SHP77 treated with DMSO at 0.1 percent for 48 hours (cell line): ENCODE measurements around the gene SMYD4.
A peak's percentile ranks its signal among the peaks of the same experiment; 100 is the strongest.
"Not testable (repeated sequence)": the region's sequence is repeated elsewhere in the genome, so short reads cannot be mapped to it uniquely, and the experiment has no call there.

Source experiments
- DNase-seq: peaks from one replicate; lab custom pipeline; 2025; lab: John Stamatoyannopoulos, UW

Gene SMYD4

GRCh38 chr17:1830288-1830687 lies 586 bp upstream of the SMYD4 start:
- peak; percentile 24 for DNase-seq

DNA sequence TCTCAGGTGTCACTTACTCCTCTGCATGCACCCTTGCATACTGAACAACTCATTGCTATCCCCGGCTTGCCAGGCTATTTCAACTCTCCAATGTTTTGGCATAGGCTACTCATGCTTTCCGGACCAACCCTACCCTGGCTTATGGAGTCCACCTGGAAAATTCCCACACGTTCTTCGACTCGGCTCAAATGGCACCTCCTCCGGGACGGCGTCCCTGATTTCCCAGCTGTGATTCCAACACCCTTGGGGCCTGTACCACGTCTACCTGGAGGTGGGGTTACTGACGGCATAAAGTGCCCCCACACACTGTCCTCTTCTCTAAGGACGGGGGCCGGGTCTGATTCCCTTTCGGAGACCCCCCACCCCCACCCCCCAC lies 498 bp downstream of the SMYD4 start:
- no peak for DNase-seq

DNA sequence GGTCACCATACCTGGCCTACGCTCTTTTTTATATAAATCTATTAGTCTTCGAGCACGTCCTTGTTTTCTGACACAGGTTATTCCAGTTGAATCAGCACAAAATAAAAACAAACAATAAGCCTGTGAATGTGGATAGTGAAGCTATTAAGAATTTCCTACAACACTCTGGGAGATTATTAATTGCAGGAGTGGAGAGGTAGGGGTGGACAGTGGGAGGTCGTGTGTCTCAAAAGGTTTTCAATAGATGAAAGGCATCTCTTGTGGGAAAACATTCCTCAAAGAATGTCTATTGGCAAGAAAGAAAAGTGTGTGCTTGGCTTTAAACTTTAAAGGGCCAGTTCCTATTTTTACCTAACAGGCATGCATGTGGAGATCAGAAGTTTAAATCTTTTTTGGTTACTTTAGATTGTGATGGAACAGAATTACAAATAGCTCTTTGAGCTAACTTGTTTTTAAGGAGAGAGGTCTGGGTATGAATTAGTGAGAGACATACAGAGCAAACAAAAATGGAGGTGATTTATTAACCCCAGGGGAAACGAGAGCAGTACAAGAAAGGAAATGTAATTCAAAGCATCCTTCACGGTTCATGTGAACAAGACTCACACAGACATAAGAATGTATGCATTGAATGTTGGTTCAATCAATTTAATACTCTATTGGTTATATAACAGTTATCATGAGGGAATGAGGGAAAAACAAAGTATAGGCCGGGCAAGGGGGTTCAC lies 9.0 kb downstream of the SMYD4 start:
- DNase-seq = no peak

GRCh38 chr17:1813088-1813487 lies 16.6 kb downstream of the SMYD4 start:
- DNase-seq = no peak

DNA sequence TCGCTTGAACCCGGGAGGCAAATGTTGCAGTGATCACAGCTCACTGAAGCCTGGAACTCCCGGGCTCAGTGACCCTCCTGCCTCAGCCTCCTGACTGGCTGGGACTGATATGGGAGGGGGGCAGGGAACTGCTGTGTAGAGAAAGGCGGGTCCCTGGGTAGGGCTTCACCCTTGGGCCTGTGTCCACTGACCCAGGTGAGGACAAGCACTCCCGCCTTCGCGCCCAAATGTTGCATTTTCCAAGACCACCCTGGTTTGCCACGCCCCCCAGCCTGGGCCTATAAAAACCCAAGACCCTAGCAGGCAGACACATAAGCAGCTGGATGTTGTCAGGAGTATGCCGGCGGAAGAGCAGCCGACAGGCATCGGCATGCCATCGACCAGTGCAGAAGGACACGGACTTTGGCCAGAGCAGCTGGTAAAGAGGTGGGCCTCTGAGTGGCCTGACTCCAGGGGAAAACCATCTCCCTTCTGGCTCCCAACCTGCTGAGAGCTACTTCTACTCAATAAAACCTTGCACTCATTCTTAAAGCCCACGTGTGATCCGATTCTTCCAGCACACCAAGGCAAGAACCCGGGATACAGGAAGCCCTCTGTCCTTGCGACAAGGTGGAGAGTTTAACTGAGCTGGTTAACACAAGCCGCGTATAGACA lies 19.1 kb downstream of the SMYD4 start:
- no peak for DNase-seq

- not testable (repeated sequence) for DNase-seq
These were observed 19.9 kb downstream of the SMYD4 start for GRCh38 chr17:1809815-1810214.

GRCh38 chr17:1808644-1809043 lies 21.1 kb downstream of the SMYD4 start:
- no peak for DNase-seq

- DNase-seq = no peak
These were observed 21.8 kb downstream of the SMYD4 start for GRCh38 chr17:1807890-1808289.

DNA sequence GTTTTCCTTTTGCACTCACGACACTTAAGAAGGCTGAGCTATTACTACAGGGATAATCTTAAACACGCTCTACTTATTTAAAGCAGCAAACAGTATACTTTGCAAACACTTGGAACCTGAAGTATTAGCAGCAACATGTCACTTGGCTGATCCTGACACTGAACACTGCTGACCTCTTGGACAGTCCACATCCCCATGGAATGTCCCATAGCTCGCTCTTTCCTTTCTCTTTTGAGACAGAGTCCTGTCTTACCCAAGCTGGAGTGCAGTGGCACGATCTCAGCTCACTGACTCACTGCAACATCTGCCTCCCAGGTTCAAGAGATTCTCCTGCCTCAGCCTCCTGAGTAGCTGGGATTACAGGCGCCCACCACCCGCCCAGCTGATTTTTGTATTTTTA lies 26.4 kb downstream of the SMYD4 start:
- no peak for DNase-seq

DNA sequence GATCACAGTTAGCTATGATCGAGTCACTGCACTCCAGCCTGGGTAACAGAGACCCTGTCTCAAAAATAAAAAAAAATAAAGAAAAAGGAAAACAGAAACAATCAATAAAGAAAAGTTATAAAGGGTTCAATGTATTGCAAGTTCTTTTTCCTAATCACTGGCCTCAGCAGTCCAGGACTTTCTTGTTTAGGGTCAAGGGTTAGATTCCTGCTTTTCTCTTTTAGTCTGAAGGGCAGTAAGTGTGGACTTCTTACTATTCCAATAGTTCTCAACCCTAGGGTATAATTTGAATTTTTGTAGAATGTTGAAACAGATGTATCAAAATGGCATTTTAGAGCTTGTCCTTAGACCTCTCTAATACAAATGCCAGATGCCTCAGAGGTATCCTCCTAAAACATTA lies 27.3 kb downstream of the SMYD4 start:
- no peak for DNase-seq

DNA sequence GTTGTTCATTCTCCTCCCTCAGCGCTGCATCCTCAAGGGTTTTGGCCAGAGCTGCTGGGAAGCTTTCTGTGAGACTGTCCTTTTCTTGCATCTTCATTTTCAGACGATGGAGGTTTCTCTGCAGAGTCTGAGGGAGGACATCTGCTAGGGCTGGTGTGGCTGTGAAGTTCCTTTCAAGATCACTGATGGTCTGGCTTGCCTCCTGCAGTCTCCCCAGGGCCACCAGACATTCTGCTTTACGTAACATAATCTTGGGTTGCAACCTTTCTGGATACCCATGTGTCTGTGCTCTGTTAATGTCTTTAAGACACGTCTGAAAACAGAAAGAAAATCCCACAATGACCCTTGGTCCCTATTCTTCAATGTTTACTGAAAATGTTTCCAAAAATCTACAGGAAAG lies 29.0 kb downstream of the SMYD4 start:
- DNase-seq = no peak

DNA sequence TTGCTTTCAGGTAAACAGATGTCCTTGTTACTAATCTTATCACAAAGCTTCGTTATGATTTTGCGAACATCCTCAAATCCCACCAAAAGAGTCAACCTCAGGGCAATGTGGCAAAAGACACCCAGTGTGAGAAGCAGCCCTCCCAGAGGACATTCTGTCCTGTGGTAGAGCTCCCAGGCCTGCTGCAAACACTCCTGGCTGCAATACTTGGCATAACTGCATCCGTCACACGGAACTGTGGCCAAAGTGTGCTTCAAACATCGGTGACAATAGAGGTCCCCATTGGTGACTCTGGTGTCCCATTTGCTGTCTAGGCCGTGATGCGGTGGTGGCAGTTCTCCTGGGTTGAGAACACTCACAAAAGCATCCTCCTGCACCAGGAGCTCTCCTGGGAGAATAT lies 29.5 kb downstream of the SMYD4 start:
- DNase-seq = no peak

DNA sequence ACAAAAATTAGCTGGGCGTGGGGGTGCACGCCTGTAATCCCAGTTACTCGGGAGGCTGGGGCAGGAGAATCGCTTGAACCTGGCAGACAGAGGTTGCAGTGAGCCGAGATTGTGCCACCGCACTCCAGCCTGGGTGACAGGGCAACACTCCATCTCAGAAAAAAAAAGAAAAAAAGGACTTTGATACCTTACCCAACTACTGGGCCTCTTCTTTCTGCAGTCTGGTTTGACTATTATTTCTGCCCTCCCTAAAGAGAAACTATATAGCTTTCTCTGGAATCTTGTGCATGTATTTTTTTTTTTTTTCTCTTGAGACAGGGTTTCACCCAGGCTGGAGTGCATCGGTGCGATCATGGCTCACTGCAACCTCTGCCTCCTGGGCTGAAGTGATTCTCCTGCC lies 31.9 kb downstream of the SMYD4 start:
- DNase-seq = not testable (repeated sequence)

GRCh38 chr17:1797323-1797722 lies 32.4 kb downstream of the SMYD4 start:
- no peak for DNase-seq

- DNase-seq = no peak
These were observed 32.9 kb downstream of the SMYD4 start for GRCh38 chr17:1796800-1797199.

- DNase-seq = no peak
These were observed 36.3 kb downstream of the SMYD4 start for GRCh38 chr17:1793447-1793806.

GRCh38 chr17:1792495-1793446 lies 36.9 kb downstream of the SMYD4 start:
- DNase-seq = no peak

DNA sequence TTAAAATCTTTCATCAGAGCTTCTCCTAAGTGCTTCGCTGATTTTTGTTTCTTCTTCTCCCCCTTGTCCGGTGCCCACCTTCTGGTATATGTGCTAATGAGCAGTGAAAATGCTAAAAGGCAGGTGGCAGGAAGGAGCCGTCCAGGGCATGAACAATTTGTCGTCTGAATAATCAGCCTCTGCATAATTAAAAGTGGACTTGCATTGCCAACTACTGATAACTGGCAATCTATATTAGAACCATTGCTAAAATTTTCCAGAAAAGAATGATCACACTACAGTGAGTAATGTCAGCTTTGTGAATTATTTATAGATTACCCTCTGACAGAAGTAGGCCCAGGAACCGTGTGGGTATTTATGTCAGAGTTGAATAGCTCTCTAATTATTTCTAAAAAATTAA lies 39.8 kb downstream of the SMYD4 start:
- no peak for DNase-seq

GRCh38 chr17:1787301-1787902 lies 42.3 kb downstream of the SMYD4 start:
- DNase-seq = no peak

DNA sequence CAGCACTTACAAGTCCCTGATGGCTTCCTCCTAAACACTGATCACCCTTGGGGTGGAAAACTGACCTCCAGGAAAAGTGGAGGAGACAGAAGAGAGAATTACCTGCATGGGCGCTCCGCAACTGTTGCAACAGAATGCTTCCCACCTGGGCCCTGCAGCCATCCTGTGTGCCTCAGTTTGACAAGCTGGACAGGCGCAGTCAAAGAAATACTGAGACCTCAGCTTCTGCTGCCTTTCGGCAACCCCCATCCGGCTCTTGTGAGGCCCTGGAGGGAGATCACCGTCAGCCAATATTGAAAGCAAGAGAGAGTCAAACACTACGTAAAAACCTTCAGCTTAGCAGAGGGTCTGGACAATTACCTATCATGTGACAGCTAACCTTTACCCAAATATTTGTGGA lies 43.0 kb downstream of the SMYD4 start:
- DNase-seq = no peak

DNA sequence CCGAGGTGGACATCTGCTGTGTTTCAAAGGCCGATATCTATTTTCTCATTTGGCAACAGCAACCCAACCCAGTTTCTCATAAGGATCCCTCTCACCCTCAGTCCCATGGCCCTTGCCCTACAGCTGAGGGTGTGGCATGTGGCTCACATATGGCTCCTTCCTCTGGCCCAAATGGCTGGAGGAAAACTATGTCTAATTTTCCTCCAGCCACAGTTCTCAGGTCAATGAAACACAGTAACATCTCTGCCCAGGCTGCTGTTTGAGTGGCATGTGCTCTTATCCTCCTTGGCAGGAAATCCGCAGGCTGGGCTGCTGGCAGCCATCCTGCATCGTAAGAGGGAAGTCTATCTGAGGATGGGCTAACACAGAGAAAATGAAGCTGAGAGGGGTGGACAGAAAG lies 43.8 kb downstream of the SMYD4 start:
- no peak for DNase-seq

DNA sequence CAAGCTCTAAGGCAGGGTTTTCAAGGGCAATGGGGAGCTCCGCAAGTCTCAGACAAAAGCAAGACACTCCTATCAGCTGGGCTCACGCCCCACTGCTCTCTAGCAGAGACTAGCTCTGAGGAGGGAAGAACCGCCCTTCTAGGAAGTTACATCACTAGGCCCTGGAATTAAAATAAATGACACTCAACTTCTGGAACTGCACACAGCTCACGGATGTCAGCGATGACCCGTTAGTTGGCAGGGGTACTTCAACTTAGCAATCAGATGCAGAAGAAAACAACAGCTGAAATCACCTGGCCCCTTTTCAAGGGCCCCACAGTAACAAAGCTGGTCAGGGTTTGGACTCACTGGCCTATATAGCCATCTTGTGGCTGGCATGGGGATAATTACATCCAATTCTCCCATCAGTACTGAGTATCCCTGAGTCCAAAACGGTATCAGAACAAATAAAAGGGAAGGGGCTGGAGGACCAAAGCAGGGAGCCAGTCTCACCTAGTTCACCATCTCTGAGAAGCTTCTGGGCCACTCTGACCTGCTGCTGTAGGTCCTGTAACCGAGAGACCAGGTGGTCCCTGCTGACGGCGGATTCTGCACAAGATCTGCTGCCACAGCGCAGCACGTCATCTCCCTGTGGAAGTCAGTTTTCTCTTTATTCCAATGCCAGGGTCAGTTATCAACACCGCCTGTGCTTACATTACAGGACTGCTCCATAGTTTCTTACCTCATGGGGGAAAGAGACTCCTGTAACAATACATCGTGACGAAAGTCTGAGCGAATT lies 45.7 kb downstream of the SMYD4 start:
- DNase-seq = peak; percentile 54
